ENCODE measurements around the gene MLLT10.

- TF ChIP-seq, protein P1, sequence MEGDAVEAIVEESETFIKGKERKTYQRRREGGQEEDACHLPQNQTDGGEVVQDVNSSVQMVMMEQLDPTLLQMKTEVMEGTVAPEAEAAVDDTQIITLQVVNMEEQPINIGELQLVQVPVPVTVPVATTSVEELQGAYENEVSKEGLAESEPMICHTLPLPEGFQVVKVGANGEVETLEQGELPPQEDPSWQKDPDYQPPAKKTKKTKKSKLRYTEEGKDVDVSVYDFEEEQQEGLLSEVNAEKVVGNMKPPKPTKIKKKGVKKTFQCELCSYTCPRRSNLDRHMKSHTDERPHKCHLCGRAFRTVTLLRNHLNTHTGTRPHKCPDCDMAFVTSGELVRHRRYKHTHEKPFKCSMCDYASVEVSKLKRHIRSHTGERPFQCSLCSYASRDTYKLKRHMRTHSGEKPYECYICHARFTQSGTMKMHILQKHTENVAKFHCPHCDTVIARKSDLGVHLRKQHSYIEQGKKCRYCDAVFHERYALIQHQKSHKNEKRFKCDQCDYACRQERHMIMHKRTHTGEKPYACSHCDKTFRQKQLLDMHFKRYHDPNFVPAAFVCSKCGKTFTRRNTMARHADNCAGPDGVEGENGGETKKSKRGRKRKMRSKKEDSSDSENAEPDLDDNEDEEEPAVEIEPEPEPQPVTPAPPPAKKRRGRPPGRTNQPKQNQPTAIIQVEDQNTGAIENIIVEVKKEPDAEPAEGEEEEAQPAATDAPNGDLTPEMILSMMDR (IDR thresholded peaks at IDR 0.05) = no peak
- no peak for TF ChIP-seq EZH2phosphoT487 (IDR thresholded peaks at IDR 0.05)
- no peak for TF ChIP-seq EZH2 (IDR thresholded peaks at IDR 0.05)
Observed at GRCh38 chr10:21518149-21518640, 15.8 kb upstream of the MLLT10 start.

All from neural progenitor cell (in vitro differentiated cells).